GM12878 (cell line): ENCODE data around the gene MILR1. TPM values are rescaled to one million over a fixed set of nuclear protein-coding genes. Genes with fewer than 3 reads are reported as not detected.

ENCODE experiments used
- DPF2 ChIP-seq: fragments of 450-650 bp; IDR thresholded peaks from 2 replicates; pipeline ENCODE4 v1.6.1; 2017; ENCODE audit warnings: mild to moderate bottlenecking
- GATAD2B ChIP-seq: fragments of 450-650 bp; conservative IDR thresholded peaks from 2 replicates; pipeline ENCODE4 v1.6.1; 2017; ENCODE audit warnings: low read depth, mild to moderate bottlenecking, moderate library complexity
- HDGF ChIP-seq: fragments of 450-650 bp; IDR thresholded peaks from 2 replicates; pipeline ENCODE4 v1.6.1; 2016; ENCODE audit warnings: antibody characterized with exemption
- IKZF1 ChIP-seq: fragments of 450-650 bp; conservative IDR thresholded peaks from 2 replicates; pipeline ENCODE4 v1.6.1; 2017; ENCODE audit warnings: antibody characterized with exemption, mild to moderate bottlenecking
- IKZF2 ChIP-seq, 2 experiments: fragments of 450-650 bp; IDR thresholded peaks; 2 replicates each; pipeline ENCODE4 v1.6.1; 2017; ENCODE audit warnings: mild to moderate bottlenecking in 2 of 2, moderate library complexity in 2 of 2
- MEF2B ChIP-seq: fragments of 450-650 bp; IDR thresholded peaks from 2 replicates; pipeline ENCODE4 v1.6.1; 2018; ENCODE audit warnings: mild to moderate bottlenecking, moderate library complexity; ENCODE audit not compliant: partially characterized antibody, poor library complexity, severe bottlenecking
- MTA2 ChIP-seq: fragments of 450-650 bp; IDR thresholded peaks from 2 replicates; pipeline ENCODE4 v1.6.1; 2016; ENCODE audit warnings: low read depth, mild to moderate bottlenecking, moderate library complexity
- NKRF ChIP-seq: fragments of 450-650 bp; conservative IDR thresholded peaks from 2 replicates; pipeline ENCODE4 v1.6.1; 2017; ENCODE audit warnings: mild to moderate bottlenecking, moderate library complexity
- NR2C2 ChIP-seq: IDR thresholded peaks from 2 replicates; pipeline ENCODE4 v1.6.1; 2011; ENCODE audit warnings: borderline replicate concordance, low read depth; ENCODE audit not compliant: control insufficient read depth, insufficient read length
- NRF1 ChIP-seq: conservative IDR thresholded peaks from 2 replicates; pipeline ENCODE4 v1.6.1; 2011; ENCODE audit warnings: mild to moderate bottlenecking, low read depth, low read length, improper control_type of control experiment
- RB1 ChIP-seq: fragments of 450-650 bp; formaldehyde crosslinking; IDR thresholded peaks from 2 replicates; pipeline ENCODE4 v1.6.1; 2017; ENCODE audit warnings: mild to moderate bottlenecking, borderline replicate concordance
- SIX5 ChIP-seq: IDR thresholded peaks from 2 replicates; pipeline ENCODE4 v1.6.1; 2011; ENCODE audit warnings: mild to moderate bottlenecking, low read depth, low read length, moderate library complexity; ENCODE audit not compliant: severe bottlenecking
- SMAD5 ChIP-seq: IDR thresholded peaks from 2 replicates; pipeline ENCODE4 v1.6.1; 2016; ENCODE audit warnings: antibody characterized with exemption, low read depth
- polyA plus RNA-seq, 11 experiments: library from polyadenylated mRNA; depleted of rRNA in 4 of 11; unstranded in 6 of 11; stranded (reverse) in 5 of 11; fragments of >200 nt; fragmentation: Nextera tagmentation in 4 of 11; fragmentation: Illumina TruSeq in 1 of 11; extraction: Ambion mirVana in 4 of 11; extraction: Trizol in 1 of 11; gene quantifications; 1 replicate in 1 of 11; 2 replicates in 10 of 11; pipeline versions ENCODE4 v1.2.1 to v1.2.3, GENCODE V29; 2011 to 2016; ENCODE audit warnings: inconsistent platforms in 2 of 11, missing spikeins in 2 of 11, low read depth in 1 of 11
- total RNA-seq, 4 experiments: library from RNA; depleted of rRNA in 3 of 4; stranded (reverse); fragments of >200 nt in 3 of 4; fragmentation: Illumina TruSeq in 1 of 4; extraction: Trizol in 1 of 4; gene quantifications; 2 replicates each; pipeline versions ENCODE4 v1.2.1 to v1.2.3, GENCODE V29; 2013 to 2021
- TF ChIP-seq, protein P1 (sequence below): fragments of 450-650 bp; IDR thresholded peaks from 2 replicates; pipeline ENCODE4 v1.6.1; 2016; ENCODE audit warnings: mild to moderate bottlenecking
- TF ChIP-seq, protein P2 (sequence below): IDR thresholded peaks from 2 replicates; pipeline ENCODE4 v1.6.1; 2012; ENCODE audit warnings: improper control_type of control experiment, low read depth, low read length; ENCODE audit not compliant: insufficient replicate concordance

MILR1 gene
- total and polyA plus RNA-seq, 10 of the 15 experiments (the other 5 are each of a cell fraction or from before 2014, with no cell fraction given), result 2.0 to 47.2 (median 17.2) TPM

GRCh38 chr17:64411999-64412771 lies 36.7 kb upstream of the MILR1 start (continued):
- TF ChIP-seq SMAD5 (no peak), SIX5 (no peak), DPF2 (0 out of 2 replicates have a peak, but pooled peaks have one; percentile 15), IKZF2 (IDR thresholded peaks at IDR 0.05) (peak; percentile 71 to 74; a peak in 3 of 4 replicates), IKZF1 (peak; percentile 73), NRF1 (no peak), NR2C2 (no peak), RB1 (peak; percentile 15; the same call in 1 of the 2 replicates), NKRF (no peak), HDGF (no peak), MTA2 (0 out of 2 replicates have a peak, but pooled peaks have one; percentile 31), MEF2B (peak; percentile 96), GATAD2B (0 out of 2 replicates have a peak, but pooled peaks have one; percentile 67)
- TF ChIP-seq, protein P1, sequence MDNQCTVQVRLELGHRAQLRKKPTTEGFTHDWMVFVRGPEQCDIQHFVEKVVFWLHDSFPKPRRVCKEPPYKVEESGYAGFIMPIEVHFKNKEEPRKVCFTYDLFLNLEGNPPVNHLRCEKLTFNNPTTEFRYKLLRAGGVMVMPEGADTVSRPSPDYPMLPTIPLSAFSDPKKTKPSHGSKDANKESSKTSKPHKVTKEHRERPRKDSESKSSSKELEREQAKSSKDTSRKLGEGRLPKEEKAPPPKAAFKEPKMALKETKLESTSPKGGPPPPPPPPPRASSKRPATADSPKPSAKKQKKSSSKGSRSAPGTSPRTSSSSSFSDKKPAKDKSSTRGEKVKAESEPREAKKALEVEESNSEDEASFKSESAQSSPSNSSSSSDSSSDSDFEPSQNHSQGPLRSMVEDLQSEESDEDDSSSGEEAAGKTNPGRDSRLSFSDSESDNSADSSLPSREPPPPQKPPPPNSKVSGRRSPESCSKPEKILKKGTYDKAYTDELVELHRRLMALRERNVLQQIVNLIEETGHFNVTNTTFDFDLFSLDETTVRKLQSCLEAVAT, result peak; percentile 55; the same call in 1 of the 2 replicates
- TF ChIP-seq, protein P2, sequence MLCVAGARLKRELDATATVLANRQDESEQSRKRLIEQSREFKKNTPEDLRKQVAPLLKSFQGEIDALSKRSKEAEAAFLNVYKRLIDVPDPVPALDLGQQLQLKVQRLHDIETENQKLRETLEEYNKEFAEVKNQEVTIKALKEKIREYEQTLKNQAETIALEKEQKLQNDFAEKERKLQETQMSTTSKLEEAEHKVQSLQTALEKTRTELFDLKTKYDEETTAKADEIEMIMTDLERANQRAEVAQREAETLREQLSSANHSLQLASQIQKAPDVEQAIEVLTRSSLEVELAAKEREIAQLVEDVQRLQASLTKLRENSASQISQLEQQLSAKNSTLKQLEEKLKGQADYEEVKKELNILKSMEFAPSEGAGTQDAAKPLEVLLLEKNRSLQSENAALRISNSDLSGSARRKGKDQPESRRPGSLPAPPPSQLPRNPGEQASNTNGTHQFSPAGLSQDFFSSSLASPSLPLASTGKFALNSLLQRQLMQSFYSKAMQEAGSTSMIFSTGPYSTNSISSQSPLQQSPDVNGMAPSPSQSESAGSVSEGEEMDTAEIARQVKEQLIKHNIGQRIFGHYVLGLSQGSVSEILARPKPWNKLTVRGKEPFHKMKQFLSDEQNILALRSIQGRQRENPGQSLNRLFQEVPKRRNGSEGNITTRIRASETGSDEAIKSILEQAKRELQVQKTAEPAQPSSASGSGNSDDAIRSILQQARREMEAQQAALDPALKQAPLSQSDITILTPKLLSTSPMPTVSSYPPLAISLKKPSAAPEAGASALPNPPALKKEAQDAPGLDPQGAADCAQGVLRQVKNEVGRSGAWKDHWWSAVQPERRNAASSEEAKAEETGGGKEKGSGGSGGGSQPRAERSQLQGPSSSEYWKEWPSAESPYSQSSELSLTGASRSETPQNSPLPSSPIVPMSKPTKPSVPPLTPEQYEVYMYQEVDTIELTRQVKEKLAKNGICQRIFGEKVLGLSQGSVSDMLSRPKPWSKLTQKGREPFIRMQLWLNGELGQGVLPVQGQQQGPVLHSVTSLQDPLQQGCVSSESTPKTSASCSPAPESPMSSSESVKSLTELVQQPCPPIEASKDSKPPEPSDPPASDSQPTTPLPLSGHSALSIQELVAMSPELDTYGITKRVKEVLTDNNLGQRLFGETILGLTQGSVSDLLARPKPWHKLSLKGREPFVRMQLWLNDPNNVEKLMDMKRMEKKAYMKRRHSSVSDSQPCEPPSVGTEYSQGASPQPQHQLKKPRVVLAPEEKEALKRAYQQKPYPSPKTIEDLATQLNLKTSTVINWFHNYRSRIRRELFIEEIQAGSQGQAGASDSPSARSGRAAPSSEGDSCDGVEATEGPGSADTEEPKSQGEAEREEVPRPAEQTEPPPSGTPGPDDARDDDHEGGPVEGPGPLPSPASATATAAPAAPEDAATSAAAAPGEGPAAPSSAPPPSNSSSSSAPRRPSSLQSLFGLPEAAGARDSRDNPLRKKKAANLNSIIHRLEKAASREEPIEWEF, result peak; percentile 74
